Chondrocyte (in vitro differentiated cells): ENCODE results near the gene APMAP. TPM values are rescaled to one million over a fixed set of nuclear protein-coding genes. Genes with fewer than 3 reads are reported as not detected.
"Not testable (repeated sequence)": the region's sequence is repeated elsewhere in the genome, so short reads cannot be mapped to it uniquely, and the experiment has no call there.

ENCODE experiments used
- DNase-seq: peaks from one replicate; pipeline ENCODE4 v3.0.0; 2021; ENCODE audit warnings: mixed read lengths, low spot score
- H3K27ac Mint-ChIP-seq: one replicate; pipeline ENCODE4 v1.8.0; 2021; ENCODE audit warnings: mild to moderate bottlenecking, moderate library complexity, mixed read lengths; ENCODE audit not compliant: unreplicated experiment
- H3K27me3 Mint-ChIP-seq: 2 replicates; pipeline ENCODE4 v1.8.0; 2021; ENCODE audit warnings: low read depth, mixed read lengths
- H3K36me3 Mint-ChIP-seq: 2 replicates; pipeline ENCODE4 v1.8.0; 2021; ENCODE audit warnings: low read depth, mixed read lengths
- H3K4me1 Mint-ChIP-seq: 2 replicates; pipeline ENCODE4 v1.8.0; 2021; ENCODE audit warnings: low read depth, mild to moderate bottlenecking, mixed read lengths
- H3K4me3 Mint-ChIP-seq: one replicate; pipeline ENCODE4 v1.8.0; 2021; ENCODE audit warnings: mild to moderate bottlenecking, moderate library complexity, mixed read lengths; ENCODE audit not compliant: unreplicated experiment
- H3K9me3 Mint-ChIP-seq: 2 replicates; pipeline ENCODE4 v1.8.0; 2021; ENCODE audit warnings: low read depth, mixed read lengths
- total RNA-seq: library from RNA; stranded (reverse); gene quantifications from 3 replicates; pipeline ENCODE4 v1.2.1, GENCODE V29; 2021
- TF ChIP-seq, protein P1 (sequence below): fragments of 200-600 bp; sonication (generic); IDR thresholded peaks from 2 replicates; pipeline ENCODE4 v1.5.0; 2021; ENCODE audit warnings: antibody characterized with exemption, mild to moderate bottlenecking, moderate library complexity

The APMAP gene
- total RNA-seq, 1 donor from 2014 or later = 82.2 TPM

DNA sequence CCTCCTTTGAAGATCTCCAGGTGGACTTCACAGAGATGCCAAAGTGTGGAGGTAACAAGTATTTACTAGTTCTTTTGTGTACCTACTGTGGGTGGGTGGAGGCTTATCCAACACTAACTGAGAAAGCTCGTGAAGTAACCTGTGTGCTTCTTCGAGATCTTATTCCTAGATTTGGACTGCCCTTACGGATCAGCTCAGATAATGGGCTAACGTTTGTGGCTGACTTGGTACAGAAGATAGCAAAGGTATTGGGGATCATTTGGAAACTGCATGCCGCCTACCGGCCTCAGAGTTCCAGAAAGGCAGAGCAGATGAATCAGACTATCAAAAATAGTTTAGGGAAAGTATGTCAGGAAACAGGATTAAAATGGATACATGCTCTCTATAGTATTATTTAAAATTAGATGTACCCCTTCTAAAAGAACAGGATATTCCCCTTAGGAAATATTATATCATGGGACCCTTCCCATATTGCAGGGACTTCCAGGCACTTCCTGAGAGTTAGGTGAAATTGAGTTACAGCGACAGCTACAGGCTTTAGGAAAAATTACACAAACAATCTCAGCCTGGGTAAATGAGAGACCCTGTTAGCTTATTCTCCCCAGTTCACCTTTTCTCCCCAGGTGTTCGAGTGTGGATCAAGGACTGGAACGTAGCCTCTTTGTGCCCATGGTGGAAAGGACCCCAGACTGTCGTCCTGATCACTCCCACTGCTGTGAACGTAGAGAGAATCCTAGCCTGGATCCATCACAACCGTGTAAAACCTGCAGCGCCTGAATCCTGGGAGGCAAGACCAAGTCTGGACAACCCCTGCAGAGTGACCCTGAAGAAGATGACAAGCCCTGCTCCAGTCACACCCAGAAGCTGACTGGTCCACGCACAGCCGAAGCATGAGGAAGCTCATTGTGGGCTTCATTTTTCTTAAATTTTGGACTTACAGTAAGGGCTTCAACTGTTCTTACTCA is 61.5 kb downstream of the APMAP start:
- not testable (repeated sequence) for H3K36me3 Mint-ChIP-seq, H3K9me3 Mint-ChIP-seq, DNase-seq, H3K4me3 Mint-ChIP-seq, H3K27ac Mint-ChIP-seq, H3K27me3 Mint-ChIP-seq
- peaks cover 15% of the 10 kb centered on the region for H3K4me1 Mint-ChIP-seq
- TF ChIP-seq, protein P1, sequence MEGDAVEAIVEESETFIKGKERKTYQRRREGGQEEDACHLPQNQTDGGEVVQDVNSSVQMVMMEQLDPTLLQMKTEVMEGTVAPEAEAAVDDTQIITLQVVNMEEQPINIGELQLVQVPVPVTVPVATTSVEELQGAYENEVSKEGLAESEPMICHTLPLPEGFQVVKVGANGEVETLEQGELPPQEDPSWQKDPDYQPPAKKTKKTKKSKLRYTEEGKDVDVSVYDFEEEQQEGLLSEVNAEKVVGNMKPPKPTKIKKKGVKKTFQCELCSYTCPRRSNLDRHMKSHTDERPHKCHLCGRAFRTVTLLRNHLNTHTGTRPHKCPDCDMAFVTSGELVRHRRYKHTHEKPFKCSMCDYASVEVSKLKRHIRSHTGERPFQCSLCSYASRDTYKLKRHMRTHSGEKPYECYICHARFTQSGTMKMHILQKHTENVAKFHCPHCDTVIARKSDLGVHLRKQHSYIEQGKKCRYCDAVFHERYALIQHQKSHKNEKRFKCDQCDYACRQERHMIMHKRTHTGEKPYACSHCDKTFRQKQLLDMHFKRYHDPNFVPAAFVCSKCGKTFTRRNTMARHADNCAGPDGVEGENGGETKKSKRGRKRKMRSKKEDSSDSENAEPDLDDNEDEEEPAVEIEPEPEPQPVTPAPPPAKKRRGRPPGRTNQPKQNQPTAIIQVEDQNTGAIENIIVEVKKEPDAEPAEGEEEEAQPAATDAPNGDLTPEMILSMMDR = peak; percentile 77

DNA sequence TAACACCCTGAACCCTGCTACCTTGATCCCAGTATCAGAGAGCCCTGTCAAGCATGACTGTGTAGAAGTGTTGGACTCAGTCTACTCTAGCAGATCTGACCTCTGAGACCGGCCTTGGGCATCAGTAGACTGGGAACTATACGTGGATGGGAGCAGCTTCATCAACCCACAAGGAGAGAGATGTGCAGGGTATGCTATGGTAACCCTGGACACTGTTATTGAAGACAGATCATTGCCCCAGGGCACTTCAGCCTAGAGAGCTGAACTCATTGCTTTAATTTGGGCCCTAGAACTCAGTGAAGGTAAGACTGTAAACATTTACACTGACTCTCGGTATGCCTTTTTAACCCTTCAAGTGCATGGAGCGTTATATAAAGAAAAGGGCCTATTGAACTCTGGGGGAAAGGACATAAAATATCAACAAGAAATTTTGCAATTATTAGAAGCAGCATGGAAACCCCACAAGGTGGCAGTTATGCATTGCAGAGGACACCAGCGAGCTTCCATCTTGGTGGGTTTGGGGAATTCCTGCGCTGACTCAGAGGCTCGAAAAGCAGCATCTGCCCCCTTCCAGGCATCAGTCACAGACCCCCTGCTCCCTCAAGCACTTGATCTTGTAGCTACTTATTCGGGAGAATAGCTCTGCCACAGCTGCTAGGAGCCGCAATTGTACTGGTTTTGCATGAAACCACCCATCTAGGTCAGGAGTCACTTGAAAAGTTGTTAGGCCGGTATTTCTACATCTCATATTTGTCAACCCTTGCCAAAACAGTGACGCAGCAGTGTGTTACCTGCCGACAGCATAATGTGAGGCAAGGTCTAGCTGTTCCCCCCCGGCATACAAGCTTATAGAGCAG is 62.5 kb downstream of the APMAP start:
- H3K9me3 Mint-ChIP-seq, H3K4me3 Mint-ChIP-seq, H3K27me3 Mint-ChIP-seq, DNase-seq, H3K36me3 Mint-ChIP-seq, H3K27ac Mint-ChIP-seq: not testable (repeated sequence)
- H3K4me1 Mint-ChIP-seq = peaks cover 15% of the 10 kb centered on the region

DNA sequence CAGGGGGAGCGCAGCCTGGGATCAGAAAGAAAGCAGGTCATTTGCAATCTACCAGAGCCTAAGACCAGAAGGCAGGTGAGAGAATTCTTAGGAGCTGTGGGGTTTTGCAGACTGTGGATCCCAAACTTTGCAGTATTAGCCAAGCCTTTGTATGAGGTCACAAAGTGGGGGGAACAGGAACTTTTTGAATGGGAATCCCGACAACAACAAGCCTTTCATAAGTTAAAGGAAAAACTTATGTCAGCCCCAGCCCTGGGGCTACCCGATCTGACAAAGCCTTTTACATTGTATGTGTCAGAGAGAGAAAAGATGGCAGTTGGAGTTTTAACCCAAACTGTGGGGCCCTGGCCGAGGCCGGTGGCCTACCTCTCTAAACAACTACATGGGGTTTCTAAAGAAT is 63.3 kb downstream of the APMAP start:
- H3K9me3 Mint-ChIP-seq, H3K4me3 Mint-ChIP-seq, H3K36me3 Mint-ChIP-seq, H3K27ac Mint-ChIP-seq, H3K27me3 Mint-ChIP-seq, DNase-seq: not testable (repeated sequence)
- H3K4me1 Mint-ChIP-seq = peaks cover 15% of the 10 kb centered on the region

DNA sequence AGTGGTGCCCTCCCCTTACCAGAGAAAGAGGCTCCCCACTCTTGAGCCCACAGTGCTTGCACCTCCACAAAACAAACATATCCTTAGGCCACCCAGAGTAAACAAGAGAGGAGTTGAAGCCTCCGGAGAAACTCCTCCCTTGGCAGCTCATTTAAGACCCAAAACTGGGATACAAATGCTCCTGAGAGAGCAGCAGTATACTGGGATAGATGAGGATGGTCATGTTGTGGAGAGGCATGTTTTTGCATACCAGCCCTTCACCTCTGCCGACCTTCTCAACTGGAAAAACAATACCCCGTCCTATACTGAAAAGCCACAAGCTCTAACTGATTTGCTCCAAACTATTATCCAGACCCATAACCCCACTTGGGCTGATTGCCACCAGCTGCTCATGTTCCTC is 71.8 kb downstream of the APMAP start:
- H3K9me3 Mint-ChIP-seq, H3K4me3 Mint-ChIP-seq, DNase-seq, H3K36me3 Mint-ChIP-seq, H3K27ac Mint-ChIP-seq: not testable (repeated sequence)
- peaks cover 11% of the 10 kb centered on the region for H3K27me3 Mint-ChIP-seq
- peaks cover 18% of the 10 kb centered on the region for H3K4me1 Mint-ChIP-seq

DNA sequence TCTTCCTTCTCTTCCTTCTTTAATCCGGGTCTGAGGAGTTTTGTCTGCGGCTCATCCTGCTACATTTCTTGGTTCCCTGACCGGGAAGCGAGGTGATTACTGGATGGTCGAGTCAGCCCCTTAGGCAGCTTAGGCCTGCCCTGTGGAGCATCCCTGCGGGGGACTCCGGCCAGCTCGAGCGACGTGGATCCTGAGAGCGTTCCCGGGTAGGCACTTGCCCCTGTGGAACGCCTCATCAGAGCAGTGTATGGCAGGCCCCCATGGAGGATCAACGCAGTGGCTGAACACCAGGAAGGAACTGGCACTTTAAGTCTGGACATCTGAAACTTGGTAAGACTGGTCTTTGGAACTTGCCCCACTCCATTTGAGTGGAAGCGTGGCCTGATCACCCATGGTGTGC is 72.9 kb downstream of the APMAP start:
- H3K4me3 Mint-ChIP-seq, H3K27ac Mint-ChIP-seq, DNase-seq, H3K9me3 Mint-ChIP-seq, H3K27me3 Mint-ChIP-seq, H3K36me3 Mint-ChIP-seq: not testable (repeated sequence)
- peaks cover 18% of the 10 kb centered on the region for H3K4me1 Mint-ChIP-seq

DNA sequence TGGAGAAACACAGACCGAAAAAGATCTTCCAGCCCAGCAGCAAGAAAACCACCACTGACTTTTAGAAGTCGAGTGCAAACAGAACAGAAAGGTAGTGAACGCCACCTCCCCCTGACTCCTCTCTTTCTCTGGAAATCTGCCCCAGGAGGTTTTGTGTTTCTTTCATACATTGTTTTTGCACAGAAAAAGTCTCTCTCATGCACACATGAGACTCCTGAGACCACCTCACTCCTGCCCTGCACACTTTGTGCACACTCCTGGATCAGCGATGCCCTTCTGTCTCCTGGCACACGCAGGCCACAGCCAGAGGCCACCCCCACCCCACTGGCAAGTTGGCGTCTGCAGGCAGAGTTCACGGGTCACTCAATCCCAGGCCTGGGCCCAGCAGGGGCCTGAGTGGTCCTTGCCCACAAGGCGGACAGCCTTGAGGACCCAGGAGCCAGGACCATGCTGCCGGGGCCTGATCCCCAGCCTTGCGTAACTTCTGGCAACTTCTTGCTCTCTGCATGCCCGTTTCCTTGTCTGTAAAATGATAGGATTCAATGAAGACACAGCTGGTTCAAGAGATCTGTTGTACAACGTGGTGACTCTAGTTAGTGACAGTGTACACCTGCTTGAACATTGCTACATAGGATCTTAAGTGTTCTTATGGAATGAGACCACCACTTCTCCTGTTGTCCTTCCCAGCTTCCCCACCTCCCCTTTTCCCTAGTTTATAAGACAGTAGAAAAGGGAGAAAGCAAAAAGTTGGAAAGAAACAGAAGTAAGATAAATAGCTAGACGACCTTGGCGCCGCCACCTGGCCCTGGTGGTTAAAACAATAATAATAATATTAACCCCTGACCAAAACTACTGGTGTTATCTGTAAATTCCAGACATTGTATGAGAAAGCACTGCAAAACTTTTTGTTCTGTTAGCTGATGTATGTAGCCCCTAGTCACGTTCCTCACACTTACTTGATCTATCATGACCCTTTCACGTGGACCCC is 73.7 kb downstream of the APMAP start:
- Mint-ChIP-seq H3K27ac (no peak overlapping the region), H3K4me3 (no peak overlapping the region), H3K4me1 (peaks cover 18% of the 10 kb centered on the region), H3K9me3 (peaks cover 6% of the 10 kb centered on the region), H3K27me3 (peaks cover 8% of the 10 kb centered on the region), H3K36me3 (peaks cover 1% of the 10 kb centered on the region)
- no peak for DNase-seq
- TF ChIP-seq, protein P1 = peak; percentile 45
